ENCODE data around the gene CX3CR1. TPM values are rescaled to one million over a fixed set of nuclear protein-coding genes. Genes with fewer than 3 reads are reported as not detected.
"Not testable (repeated sequence)": the region's sequence is repeated elsewhere in the genome, so short reads cannot be mapped to it uniquely, and the experiment has no call there.

The CX3CR1 gene
- total RNA-seq, 1 donor from 2014 or later, result 1.5 TPM

- DNase-seq, result no peak
Observed at GRCh38 chr3:39264053-39264452, 15.8 kb downstream of the CX3CR1 start.

- DNase-seq, result peak; percentile 73
Observed at GRCh38 chr3:39263576-39263975, 16.3 kb downstream of the CX3CR1 start.

GRCh38 chr3:39262846-39263245 lies 17.0 kb downstream of the CX3CR1 start:
- no peak for DNase-seq

GRCh38 chr3:39261726-39262125 lies 18.1 kb downstream of the CX3CR1 start:
- no peak for DNase-seq

GRCh38 chr3:39260957-39261356 lies 18.9 kb downstream of the CX3CR1 start:
- DNase-seq, result peak; percentile 80

GRCh38 chr3:39260318-39260717 lies 19.5 kb downstream of the CX3CR1 start:
- DNase-seq, result no peak

GRCh38 chr3:39255503-39256325 lies 24.1 kb downstream of the CX3CR1 start:
- no peak for DNase-seq

GRCh38 chr3:39254806-39255449 lies 24.9 kb downstream of the CX3CR1 start:
- DNase-seq, result no peak

GRCh38 chr3:39251576-39251975 lies 28.3 kb downstream of the CX3CR1 start:
- DNase-seq, result no peak

- no peak for DNase-seq
Observed at GRCh38 chr3:39250116-39250747, 29.6 kb downstream of the CX3CR1 start.

GRCh38 chr3:39249453-39250115 lies 30.3 kb downstream of the CX3CR1 start:
- DNase-seq, result no peak

- DNase-seq, result no peak
Observed at GRCh38 chr3:39241561-39241960, 38.3 kb downstream of the CX3CR1 start.

GRCh38 chr3:39237027-39237426 lies 42.8 kb downstream of the CX3CR1 start:
- no peak for DNase-seq

GRCh38 chr3:39234651-39235050 lies 45.2 kb downstream of the CX3CR1 start:
- DNase-seq, result no peak

GRCh38 chr3:39232859-39233258 lies 47.0 kb downstream of the CX3CR1 start:
- DNase-seq, result no peak

- DNase-seq, result no peak
Observed at GRCh38 chr3:39230453-39230852, 49.4 kb downstream of the CX3CR1 start.

- no peak for DNase-seq
Observed at GRCh38 chr3:39228496-39228895, 51.3 kb downstream of the CX3CR1 start.

- DNase-seq, result not testable (repeated sequence)
Observed at GRCh38 chr3:39227596-39227995, 52.2 kb downstream of the CX3CR1 start.

GRCh38 chr3:39226106-39226741 lies 53.6 kb downstream of the CX3CR1 start:
- no peak for DNase-seq

- no peak for DNase-seq
Observed at GRCh38 chr3:39224288-39224687, 55.5 kb downstream of the CX3CR1 start.

- DNase-seq, result no peak
Observed at GRCh38 chr3:39222939-39223338, 56.9 kb downstream of the CX3CR1 start.

GRCh38 chr3:39222462-39222861 lies 57.4 kb downstream of the CX3CR1 start:
- DNase-seq, result no peak
